H1 (cell line): Measurements from ENCODE around the gene PRR19. TPM values are rescaled to one million over a fixed set of nuclear protein-coding genes. Genes with fewer than 3 reads are reported as not detected.
A peak's percentile ranks its signal among the peaks of the same experiment; 100 is the strongest.

Experiments
- BRCA1 ChIP-seq: IDR thresholded peaks from 2 replicates; pipeline ENCODE4 v1.6.1; 2012; ENCODE audit warnings: low read depth, low read length, improper control_type of control experiment
- CEBPB ChIP-seq: IDR thresholded peaks from 2 replicates; pipeline ENCODE4 v1.6.1; 2012; ENCODE audit warnings: low read depth, low read length
- POU5F1 ChIP-seq: IDR thresholded peaks from 2 replicates; pipeline ENCODE4 v1.6.1; 2011; ENCODE audit warnings: low read depth, mild to moderate bottlenecking, low read length, moderate library complexity
- SP1 ChIP-seq: IDR thresholded peaks from 2 replicates; pipeline ENCODE4 v1.6.1; 2011; ENCODE audit warnings: low read depth, low read length
- YY1 ChIP-seq: IDR thresholded peaks from 2 replicates; pipeline ENCODE4 v1.6.1; 2011; ENCODE audit warnings: low read depth, mild to moderate bottlenecking, low read length
- polyA plus RNA-seq, 7 experiments: library from polyadenylated mRNA; depleted of rRNA in 3 of 7; stranded (reverse) in 5 of 7; unstranded in 2 of 7; fragments of >200 nt in 5 of 7; fragments of 200-250 nt in 2 of 7; gene quantifications; 1 replicate in 5 of 7; 2 replicates in 1 of 7; 4 replicates in 1 of 7; pipeline versions ENCODE4 v1.2.1 to v1.2.3, GENCODE V29; 2011 to 2013; ENCODE audit warnings: missing spikeins in 2 of 7, mixed read lengths in 2 of 7
- total RNA-seq: library from RNA; stranded (reverse); fragmentation: NEBNext Ultra II Directional; extraction: Animal tissue kit (Norgen Biotek cat#: 25700); gene quantifications from 2 replicates; pipeline ENCODE4 v1.2.1, GENCODE V29; 2021

PRR19 gene
- total and polyA plus RNA-seq, 2 of the 8 experiments (the other 6 are each of a cell fraction or from before 2014, with no cell fraction given) = 7.2 to 7.5 TPM

GRCh38 chr19:42279902-42280814, 21.8 kb upstream of the PRR19 start (continued):
- TF ChIP-seq YY1 (peak; percentile 41; the same call in 1 of the 2 replicates), POU5F1 (no peak), BRCA1 (no peak), CEBPB (no peak), SP1 (peak; percentile 76)
